Superior temporal gyrus (tissue), 1 donor: ENCODE data around the gene CLGN.
"Not testable (repeated sequence)": the region's sequence is repeated elsewhere in the genome, so short reads cannot be mapped to it uniquely, and the experiment has no call there.

ENCODE experiments used
- DNase-seq: peaks from one replicate; pipeline ENCODE4 v3.0.0-alpha.2; 2016; ENCODE audit errors: extremely low spot score

Gene CLGN, protein sequence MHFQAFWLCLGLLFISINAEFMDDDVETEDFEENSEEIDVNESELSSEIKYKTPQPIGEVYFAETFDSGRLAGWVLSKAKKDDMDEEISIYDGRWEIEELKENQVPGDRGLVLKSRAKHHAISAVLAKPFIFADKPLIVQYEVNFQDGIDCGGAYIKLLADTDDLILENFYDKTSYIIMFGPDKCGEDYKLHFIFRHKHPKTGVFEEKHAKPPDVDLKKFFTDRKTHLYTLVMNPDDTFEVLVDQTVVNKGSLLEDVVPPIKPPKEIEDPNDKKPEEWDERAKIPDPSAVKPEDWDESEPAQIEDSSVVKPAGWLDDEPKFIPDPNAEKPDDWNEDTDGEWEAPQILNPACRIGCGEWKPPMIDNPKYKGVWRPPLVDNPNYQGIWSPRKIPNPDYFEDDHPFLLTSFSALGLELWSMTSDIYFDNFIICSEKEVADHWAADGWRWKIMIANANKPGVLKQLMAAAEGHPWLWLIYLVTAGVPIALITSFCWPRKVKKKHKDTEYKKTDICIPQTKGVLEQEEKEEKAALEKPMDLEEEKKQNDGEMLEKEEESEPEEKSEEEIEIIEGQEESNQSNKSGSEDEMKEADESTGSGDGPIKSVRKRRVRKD

DNA sequence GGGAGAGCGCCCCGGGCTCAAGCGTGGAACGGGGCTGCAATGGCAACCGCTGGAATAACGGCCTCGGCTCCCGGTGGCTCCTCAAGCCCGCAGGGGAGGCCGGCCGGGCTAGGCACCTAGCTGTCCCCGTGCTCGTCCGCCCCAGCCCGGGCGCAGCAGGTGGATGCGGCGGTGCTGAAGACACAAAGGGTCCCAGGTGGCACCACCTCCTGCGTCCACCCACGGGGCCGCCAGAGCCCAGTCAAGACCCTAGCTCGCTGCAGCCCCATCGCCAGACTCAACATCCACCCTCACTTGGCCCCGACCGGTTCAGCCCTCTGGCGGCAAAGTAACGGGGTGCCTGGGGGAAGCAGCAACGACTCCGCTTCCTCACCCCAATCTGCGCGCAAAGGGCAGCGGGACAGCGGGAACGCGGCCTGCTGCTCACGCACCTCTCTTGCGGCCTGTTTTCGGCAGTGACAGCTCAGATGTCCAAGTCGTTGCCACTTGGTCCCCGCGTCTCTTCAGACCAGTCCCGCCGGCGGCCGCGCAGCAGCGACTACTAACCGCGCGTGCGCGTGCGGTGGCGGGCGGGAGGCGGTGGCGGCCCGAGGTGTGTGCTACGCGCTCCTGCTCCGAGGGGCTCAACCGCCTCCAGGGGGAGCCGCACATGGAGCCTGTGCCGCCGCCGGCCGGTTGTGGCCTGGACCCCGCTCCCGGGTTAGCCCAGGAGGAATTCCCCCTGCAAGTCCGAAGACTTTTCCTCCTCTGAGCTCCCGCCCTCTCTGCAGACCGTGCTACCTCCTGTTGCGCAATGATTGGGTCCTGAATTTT, at the start of gene CLGN:
TSS of gene CLGN (minus strand) at position 543 of the 813 bp plus-strand sequence. CDS start 14,570 bp downstream, outside the sequence.
- DNase-seq = peak; percentile 58

DNA sequence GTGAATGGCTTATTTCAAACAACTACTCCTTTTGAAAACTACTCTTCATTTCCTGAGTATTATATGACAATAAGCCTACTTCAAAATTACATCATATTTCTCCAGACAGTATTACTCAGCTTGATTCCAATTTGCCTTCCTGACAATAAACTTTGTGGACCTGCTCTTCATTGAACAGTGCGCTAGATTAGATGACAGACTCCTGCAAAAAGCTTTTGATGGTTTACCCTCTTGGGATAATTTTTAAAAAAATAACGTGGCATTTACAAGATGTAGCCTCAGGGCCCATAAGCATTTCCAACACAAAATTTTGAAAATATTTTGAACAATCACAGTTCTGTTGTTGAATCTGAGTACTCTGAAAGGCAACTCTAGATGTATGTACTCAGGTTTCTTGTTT, 44.7 kb upstream of the CLGN start:
- no peak for DNase-seq

DNA sequence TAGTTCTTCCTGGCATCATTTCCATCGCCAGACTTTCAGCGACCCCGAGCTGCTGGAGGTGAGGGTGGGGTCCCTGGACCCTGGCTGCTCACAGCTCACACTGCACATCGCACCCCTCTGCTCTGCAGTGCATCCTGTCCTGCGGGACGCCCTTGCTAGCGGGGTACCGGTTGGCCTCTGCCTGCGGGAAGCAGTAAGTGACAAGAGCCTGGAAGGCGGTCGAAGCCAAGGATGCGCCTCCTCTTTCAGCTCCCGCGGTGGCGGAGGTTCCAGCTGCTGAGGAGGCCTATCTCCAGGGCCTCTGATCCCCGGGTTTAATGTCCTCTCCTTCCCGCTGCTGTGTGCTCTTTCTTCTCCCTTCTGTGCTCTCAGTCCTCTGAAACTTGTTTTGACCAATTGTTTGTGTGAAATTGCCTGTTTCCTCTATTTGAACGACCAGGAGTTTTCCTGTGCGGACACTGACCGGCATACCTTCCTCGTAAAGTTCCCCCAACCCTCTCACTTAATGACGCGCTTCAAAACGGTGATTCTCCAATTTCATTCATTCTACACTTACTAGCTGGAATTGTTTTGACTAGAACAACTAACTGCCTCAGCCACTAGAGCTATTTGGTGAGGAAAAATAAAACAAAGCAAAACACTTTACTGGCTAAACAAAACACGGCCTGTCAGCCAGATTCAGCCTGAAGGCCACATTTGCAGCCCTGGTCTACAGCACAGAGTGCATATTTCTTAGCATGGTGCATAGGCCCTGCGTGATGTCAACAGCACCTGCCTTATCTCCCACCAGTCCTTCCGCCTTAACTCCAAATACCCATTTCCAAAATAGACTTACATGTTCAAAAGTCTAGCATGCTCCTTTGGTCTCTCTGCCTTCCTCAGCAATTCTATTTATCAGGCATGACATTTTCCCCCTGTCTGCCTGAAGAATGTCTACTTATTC, 42.6 kb upstream of the CLGN start:
- DNase-seq = no peak

DNA sequence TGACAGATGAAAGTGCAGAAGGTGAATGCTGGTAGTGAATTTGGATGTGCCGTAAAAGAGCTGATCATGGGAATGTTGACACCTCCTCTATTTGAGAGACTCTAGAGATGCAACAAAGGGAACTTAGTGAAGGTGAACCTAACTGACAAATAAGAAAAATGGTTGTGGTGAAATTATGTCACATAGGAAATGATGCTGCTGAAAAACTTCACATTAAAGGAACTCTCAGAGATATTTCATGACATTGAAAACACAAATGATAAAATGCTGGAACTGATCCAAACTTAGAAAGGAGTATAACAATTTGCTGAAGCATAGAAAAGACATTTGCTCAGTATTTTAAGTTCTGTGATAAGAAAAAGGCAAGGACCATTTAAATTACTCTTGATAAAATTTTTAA, 38.7 kb upstream of the CLGN start:
- DNase-seq = no peak

DNA sequence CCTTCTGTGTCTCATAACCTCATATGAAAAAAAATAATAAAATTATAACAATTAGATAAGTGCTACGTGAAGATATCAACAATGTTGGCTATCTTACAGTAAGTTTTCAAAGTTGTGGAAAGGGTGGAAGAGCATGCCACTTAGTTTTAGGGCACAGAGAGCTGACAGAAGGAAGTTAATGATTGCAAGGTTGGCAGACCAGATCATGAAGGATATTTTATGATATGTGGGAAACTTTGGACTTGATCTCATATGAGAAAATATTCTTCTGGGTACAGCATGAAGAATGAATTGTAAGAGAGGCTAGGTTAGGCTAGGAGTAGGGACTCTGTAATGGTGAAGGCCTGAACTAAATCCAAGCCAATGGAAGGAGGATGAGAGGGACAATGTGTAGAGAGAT, 36.2 kb upstream of the CLGN start:
- DNase-seq = no peak

DNA sequence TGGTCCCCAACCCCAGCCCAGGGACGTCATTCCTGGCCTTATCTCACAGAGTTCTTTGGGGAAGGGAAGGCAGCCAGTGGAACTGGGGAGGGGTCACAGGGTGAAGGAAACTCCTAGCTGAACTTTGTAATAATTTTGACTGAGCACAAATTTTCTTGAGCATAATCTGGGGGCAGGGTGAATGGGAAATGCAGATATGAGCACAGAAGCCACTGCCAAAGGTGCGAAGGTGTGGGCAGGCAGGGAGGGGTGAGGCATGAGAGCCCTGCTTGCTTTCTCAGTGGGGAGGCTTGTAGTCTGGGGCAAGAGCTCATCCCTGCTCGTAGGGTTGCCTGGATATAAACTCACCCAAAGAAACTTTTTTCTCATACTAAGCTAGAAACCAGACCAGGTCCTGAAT, 35.7 kb upstream of the CLGN start:
- no peak for DNase-seq

DNA sequence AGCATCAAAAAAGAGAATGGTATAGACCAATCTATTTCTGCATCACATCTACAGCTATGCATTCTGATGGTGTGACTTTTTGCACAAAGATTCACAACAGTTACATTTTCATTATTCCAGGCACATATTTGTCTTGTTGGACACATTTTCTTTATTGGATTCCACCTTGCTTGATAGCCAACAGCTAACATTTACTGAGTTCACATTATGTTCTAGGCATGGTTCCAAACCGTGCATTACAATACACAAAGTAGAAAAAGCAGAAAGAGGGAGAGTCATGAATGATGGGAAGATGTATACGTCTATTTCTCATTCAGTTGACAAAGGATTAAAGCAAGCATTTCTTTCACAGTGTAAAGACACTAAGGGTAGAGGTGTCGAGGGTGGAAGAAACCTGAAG, 22.9 kb upstream of the CLGN start:
- no peak for DNase-seq

DNA sequence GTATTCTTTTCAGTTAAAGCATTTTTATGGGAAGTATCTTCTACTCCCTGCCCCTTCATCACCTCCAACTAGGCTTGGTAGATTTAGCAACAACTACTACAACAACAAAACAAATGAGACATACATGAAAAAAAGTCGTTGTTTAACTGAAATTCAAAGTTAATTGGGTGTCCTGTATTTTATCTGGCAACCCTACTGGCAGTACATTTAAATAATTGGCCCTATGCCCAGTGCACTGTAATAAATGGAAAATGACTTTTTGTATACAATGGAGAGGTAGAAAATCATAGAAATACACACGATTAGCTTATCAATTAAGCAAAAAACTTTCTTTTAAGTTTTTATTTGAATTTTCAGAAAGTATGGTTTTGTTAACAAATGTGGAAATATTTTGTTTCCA, 21.4 kb upstream of the CLGN start:
- DNase-seq = no peak

DNA sequence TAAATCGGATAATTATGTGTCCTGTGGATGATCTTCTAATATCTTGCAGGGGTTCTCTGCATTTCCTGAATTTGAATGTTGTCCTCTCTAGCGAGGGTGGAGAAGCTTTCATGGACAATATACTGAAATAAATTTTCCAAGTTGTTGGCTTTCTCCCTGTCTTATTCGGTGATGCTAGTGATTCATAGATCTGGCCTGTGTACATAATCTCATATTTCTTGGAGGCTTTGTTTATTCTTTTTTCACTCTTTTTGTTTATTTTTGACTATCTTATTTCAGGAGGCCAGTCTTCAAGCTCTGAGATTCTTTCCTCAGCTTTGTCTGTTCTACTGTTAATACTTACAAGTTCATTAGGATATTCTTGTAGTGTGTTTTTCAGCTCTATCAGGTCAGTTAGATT, 20.7 kb upstream of the CLGN start:
- DNase-seq = no peak

DNA sequence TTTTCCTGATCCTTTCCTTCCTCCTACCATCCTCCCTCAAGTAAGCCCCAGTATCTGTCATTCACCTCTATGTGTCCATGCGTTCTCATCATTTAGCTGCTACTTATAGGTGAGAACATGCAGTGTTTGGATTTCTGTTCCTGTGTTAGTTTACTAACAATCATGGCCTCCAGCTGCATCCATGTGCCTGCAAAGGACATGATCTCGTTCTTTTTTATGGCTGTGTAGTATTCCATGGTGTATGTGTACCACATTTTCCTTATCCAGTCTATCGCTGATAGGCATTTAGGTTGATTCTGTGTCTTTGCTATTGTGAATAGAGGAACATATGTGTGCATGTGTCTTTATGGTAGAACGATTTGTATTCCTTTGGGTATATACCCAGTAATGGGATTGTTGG, 16.9 kb upstream of the CLGN start:
- not testable (repeated sequence) for DNase-seq

DNA sequence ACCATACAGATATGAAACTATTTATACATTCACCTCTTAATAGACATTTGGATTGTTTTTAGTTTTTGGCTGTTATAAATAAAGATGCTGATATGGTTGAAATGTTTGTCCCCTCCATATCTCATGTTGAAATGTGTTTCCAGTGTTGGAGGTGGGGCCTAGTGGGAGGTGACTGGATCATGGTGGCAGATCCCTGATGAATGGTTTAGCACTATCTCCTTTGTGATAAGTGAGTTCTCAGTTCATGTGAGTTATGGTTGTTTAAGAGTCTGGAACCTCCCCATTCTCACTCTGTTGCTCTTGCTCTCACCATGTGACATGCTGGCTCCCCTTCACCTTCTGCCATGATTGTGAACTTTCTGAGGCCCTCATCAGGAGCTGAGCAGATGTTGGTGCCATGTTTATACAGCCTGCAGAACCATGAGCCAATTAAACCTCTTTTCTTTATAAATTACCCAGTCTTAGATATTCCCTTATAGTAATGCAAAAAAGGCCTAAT, 12.2 kb upstream of the CLGN start:
- no peak for DNase-seq

DNA sequence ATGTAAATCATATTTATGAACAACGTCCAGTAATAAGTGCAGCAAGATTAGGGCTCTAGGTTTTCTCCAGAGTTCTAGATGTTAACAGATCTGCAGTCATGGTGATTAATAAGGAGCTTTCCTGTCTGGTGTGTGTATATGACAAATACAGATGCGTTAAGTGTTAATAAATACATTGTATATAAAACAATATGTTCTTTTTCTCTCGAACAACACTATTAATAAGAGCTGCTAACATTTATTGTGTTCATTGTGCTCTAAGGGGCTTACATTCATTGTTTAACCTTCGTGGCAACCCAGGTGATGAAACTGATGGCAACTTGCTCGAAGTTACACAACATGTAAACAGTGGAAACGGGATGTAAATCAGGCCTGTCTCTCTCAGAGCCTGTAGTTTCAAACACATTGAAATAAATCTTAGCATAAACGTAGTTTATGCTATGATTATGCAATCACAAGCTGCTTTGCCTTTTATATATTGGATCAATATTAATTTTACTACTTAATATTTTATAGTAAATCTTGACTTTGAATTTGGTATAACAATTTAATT, 547 bp upstream of the CLGN start:
- DNase-seq = peak; percentile 21

DNA sequence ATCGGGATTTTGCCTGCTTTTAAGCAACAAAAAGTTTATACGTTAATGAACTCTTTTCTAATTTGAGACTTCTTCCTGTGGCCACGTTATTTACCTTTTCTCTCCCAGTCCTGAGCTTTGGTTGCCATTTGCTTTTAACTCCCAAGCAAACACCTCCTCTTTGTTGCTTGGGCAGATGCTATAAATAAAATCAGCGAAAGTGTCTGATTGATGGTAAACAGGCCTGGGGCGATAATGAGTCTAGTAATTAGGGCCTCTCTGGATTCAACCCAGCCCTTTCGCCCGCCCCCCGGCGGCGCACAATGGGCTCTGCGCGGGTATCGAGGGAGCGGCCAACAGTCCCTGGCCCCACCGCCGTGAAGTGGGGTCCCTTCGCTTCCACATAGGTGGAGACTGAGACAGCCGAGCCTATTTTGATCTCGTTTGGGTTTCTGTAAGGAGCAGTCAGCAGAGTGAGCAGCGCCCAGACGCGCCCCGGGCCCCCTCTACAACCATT, 790 bp downstream of the CLGN start:
- no peak for DNase-seq

DNA sequence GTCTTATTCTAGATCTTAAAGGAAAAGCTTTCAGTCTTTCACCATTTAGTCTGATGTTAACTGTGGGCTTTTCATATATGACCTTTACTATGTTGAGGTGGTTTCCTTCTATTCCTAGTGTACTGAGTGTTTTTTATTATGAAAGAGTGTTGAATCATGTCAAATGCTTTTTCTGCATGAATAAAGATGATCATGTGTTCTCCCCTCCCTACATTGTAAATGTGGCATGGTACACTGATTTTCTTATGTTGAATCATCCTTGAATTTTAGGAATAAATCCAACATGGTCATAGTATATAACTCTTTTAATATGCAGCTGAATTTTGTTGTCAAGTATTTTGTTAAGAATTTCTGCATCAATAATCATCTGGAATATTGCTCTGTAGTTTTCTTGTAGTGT, 4.3 kb downstream of the CLGN start:
- DNase-seq = no peak

DNA sequence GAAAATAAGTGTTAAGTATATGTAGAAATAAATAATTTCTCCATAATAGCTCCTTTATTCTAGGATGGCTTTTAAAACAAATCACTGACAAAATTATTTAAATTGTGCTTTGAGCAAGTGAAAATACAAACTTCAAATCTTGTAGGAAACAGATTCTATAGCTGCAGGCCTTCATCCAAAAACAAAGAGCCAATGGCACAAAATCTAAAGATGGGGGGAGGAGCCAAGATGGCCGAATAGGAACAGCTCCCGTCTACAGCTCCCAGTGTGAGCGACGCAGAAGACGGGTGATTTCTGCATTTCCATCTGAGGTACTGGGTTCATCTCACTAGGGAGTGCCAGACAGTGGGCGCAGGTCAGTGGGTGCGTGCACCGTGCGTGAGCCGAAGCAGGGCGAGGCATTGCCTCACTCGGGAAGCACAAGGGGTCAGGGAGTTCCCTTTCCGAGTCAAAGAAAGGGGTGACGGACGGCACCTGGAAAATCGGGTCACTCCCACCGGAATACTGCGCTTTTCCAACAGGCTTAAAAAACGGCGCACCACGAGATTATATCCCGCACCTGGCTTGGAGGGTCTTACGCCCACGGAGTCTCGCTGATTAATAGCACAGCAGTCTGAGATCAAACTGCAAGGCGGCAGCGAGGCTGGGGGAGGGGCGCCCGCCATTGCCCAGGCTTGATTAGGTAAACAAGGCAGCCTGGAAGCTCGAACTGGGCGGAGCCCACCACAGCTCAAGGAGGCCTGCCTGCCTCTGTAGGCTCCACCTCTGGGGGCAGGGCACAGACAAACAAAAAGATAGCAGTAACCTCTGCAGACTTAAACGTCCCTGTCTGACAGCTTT, 14.1 kb downstream of the CLGN start:
- DNase-seq = not testable (repeated sequence)

DNA sequence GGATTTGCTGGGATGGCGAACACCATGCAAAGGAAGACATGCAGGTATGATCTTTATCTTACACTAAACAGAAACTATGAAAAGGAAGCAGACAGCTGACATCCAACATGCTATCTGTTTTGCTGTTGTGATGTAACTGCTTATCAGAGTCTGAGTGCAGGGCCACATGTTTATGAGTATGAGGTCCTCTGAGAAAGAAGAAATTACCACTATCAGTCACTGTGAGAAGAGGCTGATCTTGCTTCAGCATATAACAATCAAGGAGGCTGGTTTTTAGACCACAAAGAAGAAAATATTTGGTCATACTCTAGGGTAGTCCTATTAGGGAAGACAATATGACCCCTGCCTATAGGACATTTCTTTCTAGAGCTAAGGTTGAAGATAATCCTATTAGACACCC, 18.5 kb downstream of the CLGN start:
- no peak for DNase-seq

DNA sequence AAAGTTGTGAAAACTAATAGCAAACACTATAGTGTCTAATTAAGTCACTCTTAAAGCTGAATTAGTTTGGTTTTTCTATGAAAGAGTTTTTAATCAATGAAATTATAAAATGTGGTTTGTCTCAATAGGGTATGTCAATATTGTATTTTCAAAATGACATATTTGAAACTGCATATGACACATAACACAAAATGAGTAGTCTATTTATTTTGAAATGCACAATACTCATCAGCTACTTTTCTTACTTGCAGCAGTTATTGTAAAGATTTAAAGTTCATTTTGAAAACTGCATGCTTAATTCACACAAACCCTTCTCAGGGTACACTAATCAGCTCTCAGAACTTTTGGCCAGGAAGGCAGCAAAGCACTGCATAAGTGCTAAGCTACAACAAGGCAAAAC, 21.2 kb downstream of the CLGN start:
- no peak for DNase-seq

DNA sequence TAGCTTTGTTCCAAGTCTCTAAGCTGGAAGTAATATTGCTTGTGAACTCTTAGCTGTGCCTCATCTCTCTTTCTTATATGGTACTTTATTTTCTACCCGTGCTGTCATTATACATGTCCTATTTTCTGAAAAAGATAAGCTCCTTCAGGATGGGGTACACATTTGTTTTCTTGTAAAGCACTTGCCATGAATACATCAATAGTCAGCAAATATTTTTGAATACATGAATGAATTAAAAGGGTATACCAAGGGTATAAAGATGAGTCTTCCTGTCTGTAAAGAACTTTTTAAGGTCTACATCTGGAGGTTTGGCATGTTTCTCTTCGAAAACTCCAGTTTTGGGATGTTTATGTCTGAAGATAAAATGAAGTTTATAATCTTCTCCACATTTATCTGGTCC, 27.3 kb downstream of the CLGN start:
- DNase-seq = no peak

DNA sequence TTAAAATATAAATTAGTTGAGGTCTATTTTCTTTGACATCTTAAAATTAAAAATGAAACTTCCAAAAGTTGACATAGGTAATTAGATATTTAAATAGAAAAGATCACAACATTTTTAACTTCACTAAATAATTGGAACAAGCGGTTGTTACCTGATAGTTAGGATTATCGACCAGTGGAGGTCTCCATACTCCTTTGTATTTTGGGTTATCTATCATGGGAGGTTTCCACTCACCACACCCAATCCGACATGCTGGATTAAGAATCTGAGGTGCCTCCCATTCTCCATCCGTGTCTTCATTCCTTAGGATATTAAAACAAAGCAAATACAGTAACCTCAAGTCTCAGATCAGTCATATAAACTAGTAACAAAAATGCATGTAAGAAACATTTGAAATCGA, 31.8 kb downstream of the CLGN start:
- DNase-seq = no peak

DNA sequence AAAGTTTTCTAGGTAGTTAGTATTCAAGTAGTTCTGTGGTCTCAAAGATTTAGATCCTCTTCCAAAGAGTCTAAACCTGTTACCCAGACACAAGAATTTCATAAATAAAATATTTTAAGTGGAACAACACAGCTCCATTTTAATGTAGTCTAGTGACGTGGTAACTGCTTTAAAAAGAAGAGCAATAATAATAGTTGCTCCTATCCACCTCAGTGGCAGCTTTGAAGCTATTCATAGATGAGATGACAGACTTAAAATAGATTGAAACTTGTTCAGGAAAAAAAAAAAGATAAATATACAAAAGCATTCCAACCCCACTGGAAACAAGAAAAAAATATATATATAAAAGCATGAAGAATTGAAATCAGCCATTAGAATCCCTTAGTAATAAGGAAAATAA, 39.4 kb downstream of the CLGN start:
- DNase-seq = no peak
